HG02884 (cell line): ENCODE data around the gene TMSB4Y.

Source experiments
- ATAC-seq: cut with Tn5 transposase; IDR thresholded peaks from one replicate; pipeline ENCODE4 v1.9.1; 2021; ENCODE audit warnings: mild to moderate bottlenecking, moderate library complexity; ENCODE audit not compliant: unreplicated experiment

The TMSB4Y gene

DNA sequence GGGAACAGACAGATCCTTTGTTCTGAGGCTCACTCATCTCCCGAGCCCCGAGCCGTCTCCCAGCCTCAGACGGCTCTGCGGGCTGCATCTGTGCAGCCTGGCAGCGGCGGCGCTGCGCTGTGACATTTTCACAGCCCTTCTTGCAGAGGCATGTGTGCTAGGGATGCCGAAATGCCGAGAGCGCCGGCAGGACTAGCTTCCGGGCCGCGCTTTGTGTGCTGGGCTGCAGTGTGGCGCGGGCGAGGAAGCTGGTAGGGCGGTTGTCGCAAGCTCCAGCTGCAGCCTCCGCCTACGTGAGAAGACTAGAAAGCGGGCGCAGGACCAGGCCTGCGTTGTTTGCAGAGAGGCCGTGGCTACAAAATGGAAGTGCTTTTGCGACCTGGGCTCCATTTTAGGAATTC, at the start of gene TMSB4Y:
Gene TMSB4Y (plus strand): TSS at position 332 of the 401 bp plus-strand sequence.
- peak; percentile 87 for ATAC-seq

DNA sequence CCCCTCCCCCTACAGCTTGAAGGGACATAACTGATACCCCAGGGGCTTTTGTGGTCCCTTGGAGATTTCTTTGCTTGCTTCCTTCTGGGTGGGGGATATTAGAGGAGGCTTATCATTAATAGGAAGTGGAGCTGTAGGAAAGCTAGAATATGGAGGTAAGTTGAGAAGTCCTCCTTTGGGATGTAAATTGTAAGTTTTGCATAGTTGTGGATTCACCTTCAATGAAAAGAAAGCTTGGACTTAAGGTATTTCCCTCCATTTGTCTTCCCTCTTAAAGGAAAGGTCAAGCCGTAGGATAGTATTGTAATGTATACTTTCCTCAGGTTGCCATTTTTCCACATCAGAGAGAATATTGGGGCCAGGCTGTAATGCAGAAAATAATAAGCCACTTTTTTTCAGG, 39.5 kb upstream of the TMSB4Y start:
- no peak for ATAC-seq

DNA sequence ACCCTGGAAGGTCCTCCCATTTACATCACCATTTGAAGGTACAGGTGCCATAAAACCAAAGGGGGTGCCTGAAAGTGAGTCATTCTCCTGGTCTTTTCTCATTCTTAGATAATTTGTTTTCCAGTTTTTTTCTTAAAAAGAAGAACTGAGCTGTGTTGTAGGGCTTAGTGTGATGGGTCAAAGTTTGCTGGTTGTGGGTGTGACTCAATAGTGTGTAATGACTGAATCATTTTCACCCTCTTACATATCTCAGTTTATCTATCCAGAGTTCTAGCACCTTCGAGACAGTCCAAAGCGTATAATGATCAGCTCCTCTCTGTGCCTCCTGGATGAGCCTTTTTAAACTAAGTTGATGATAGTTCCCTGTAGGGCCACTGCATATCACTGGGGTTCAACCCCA, 32.6 kb upstream of the TMSB4Y start:
- no peak for ATAC-seq

DNA sequence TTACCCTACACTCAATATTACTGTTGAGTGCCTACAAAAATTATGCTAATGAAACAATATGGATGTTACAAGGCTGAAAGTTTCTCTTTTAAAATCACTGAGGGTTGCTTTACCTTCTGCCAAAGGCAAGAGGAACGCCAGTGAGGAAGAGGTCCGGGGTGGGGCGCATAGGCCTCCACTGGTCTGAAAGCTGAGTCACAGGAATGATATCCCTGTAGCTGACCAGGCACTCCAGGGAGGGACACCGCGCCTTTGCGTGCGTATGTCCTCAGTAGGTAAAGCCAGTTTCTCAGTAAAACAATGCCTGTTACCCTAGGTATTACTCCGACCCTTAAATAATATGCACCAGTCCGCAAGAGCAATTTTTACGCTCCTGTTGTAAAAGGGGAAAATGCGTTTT, 1.4 kb upstream of the TMSB4Y start:
- no peak for ATAC-seq

DNA sequence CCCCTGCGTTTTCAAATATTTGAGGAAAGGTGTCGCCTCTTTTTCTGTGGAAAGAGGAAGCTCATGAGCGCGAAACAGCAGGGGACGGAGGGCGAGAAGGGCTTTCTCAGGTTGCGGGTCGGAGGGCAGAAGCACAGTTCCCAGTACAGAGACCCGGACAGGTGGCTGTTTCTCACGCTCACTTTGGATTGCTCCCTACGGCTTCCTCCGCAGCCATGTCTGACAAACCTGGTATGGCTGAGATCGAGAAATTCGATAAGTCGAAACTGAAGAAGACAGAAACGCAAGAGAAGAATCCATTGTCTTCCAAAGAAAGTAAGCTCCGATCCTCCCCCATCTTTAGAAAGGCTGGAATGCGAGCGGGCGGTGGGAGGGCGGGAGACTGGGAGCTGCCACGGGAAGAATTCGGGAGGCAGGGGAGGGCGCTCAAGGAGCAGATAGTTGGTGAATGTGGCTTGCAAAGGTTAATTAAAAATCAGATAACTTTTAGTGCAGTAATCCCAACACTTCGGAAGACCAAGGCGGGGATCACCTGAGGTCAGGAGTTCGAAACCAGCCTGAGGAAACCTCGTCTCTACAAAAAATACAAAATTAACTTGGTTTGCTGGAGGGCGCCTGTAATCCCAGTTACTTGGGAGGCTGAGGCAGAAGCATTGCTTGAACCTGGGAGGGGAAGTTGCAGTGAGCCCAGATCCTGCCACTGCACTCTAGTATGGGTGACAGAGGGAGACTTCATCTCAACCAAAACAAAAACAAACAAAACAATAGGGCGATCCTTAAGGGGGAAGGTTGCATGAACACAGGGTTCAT, 627 bp downstream of the TMSB4Y start:
- ATAC-seq, result no peak

DNA sequence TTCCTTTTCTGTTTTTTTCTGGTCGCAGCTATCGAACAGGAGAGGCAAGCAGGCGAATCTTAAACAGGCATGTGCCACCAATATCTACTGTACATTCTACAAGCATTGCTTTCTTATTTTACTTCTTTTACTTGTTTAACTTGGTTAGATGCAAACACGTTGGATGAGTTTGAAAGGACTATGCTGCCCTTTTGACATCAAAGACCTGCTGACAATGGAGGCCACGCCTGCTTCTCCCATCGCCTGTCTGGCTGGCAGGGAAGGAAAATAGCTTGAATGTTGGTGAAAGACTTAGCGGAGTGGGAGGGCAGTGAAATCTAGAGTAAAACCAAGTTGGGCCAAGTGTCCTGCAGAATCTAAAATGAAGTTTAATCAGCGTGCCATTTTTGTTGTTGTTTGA, 1.5 kb downstream of the TMSB4Y start:
- ATAC-seq, result no peak

DNA sequence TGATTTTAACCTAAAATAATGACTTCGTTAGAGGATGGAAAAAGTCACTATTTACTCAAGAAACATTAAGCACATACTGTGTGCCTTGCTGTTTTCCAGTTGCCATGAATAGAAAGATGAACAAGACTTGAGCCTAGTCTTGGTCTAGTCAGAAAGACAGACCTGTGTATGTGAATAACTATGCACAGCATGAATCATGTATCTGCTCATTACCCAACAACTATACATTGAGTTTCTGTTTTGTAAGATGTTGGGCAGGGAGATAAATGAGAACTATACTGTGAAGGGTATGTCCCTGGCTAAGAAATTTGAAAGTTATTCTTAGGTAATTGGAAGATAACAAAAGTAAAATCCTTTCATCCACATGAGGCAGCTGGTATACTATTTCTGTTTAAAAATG, 4.3 kb downstream of the TMSB4Y start:
- no peak for ATAC-seq

DNA sequence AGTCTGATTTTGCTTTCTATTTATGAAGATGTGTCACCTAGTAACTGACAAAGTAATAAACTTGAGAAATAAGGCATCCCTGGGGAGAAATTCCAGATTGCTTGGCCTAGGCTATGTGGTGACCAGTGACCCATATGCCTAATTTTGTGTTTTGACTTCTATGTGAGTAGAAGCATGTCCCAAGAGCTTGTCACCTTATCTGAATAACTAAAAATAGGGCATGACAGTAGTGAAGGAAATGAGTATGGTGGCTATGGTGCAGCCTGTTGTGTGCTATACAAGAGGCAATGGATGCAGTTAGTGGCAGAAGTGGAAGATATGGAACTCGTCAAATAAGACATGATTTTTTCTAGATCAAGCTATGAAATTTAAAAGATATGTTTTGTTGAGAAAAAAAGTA, 15.3 kb downstream of the TMSB4Y start:
- ATAC-seq, result no peak

DNA sequence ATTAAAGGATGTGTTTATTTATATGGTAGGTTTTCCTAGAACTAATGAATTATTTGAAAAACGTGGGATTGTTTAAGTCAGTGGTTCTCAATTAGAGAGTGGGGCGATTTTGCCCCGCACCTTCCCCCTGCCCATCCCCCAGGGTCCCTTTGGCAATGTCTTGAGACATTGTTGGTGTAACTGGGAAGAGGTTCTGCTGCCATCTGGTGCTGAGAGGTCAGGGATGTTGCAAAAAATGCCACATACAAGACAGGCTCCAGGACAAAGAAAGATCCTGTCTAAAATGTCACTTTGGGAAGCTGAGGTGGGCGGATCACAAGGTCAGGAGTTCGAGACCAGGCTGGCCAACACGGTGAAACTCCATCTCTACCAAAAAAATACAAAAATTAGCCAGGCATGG, 25.8 kb downstream of the TMSB4Y start:
- ATAC-seq, result no peak

DNA sequence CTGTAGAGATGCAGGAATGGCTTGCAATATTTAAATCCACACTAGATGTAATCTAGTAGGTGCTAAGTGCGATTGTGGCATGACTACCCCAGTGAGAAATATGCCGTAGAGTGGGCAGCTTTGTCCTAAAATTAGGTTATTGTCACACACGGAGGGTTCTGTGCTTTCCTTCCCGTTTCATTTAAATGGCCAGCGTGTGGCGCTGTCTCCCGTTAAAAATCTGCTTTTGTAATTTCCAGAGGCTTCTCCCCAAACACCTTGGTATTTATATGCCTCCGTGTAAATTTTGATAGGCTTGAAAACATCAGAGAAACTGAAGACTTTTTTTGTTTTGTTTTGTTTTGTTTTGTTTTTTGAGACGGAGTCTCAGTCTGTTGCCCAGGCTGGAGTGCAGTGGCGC, 34.9 kb downstream of the TMSB4Y start:
- no peak for ATAC-seq

DNA sequence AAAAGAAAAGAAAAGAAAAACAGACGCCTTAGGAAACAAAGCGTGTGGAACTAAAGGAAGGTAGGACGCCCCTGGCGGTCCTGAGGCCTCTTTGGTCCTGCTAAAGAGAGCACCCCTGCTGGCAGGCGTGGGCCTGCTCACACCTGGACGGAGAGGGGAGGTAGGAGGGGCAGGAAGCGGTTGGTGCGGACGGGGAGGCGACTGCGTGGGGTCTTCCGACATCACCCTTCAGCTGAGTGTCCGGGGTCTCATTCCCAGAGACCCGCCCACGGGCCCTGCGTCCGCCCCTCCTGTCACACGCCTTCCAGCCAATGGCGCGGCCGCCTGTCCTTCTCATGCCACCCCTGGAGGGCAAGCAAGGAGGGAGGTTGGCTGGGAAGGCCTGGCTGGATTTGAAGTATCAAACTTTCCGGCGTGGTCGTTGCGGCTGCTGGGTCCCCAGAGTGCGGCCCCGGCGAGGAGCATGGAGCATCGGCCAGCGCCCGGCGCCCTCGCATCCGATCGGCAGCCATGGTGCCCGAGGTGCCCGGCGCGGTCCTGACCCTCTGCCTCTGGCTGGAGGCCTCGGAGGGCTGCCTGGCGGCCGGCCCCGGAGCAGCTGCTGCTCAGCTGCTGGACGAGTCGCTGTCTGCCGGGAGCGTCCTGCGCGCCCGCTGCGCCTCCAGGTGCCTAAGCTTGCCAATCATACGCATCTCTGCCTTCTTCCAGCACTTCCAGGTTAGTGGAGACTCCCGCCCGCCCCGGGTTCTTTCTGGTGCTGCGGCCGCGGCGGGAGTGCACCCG, 47.8 kb downstream of the TMSB4Y start:
- ATAC-seq, result peak; percentile 90

DNA sequence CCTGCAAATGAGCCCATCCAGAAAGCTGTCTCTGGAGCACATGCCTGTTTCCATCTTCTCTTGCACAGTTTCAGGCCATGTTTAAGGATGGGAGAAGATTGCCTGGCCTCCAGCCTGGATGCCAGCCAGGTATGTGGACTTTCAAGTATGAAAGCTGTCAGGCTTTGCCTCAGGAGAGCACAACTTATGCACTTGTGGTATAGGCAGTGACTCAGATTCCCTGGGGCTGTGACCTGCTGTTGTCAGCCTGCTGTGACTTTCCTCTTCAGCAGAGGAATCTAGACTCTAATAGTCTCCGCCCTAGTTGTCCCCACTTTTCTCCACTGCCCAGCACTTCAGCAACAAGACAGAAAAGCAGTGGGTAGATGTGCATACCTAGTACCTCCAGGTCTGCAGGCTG, 51.0 kb downstream of the TMSB4Y start:
- ATAC-seq, result no peak
